HL-60/S4 treated with retinoic acid at 250 ng/mL for 4 days and 3 days (cell line): ENCODE data around the gene TRIM29.

ENCODE experiments used
- in situ Hi-C: fragments of 300-500 bp; cut with MboI; formaldehyde crosslinking; loops from 2 replicates; pipeline ENCODE4 v1.7.0; 2022; ENCODE audit warnings: low sequenced_read_pairs

The TRIM29 gene

DNA sequence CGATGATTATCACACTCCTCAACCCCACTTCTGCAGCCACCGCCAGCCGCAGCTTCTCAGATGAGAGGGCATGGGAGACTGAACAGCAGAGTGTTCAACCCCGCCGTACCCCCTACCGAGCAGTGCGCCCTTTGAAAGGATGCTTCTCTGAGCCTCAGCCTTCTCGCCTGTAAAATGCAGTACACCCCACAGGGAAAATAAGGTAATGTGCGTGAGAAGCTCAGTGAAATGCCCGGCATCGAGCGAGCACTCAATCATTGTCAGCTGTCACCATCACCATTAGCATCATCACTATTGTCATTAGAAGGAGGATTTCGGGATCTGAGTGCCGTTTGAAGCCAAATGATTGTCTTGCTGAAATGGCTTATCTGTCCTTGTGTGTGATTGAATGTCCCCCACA is 13.6 kb downstream of the TRIM29 start:
- in situ Hi-C loops = loop anchor here (25.0 kb wide), 1 partner anchor 637 kb away; no protein-coding TSS in a partner anchor

GRCh38 chr11:120123946-120124345 is 14.0 kb downstream of the TRIM29 start:
- in situ Hi-C loops = loop anchor here (25.0 kb wide), 1 partner anchor 637 kb away; no protein-coding TSS in a partner anchor

GRCh38 chr11:120122924-120123683 is 14.8 kb downstream of the TRIM29 start:
- in situ Hi-C loops = loop anchor here (25.0 kb wide), 1 partner anchor 636 kb away; no protein-coding TSS in a partner anchor

- in situ Hi-C loops = loop anchor here (25.0 kb wide), 1 partner anchor 635 kb away; no protein-coding TSS in a partner anchor
These were observed 15.9 kb downstream of the TRIM29 start for GRCh38 chr11:120121914-120122473.

GRCh38 chr11:120121336-120121735 is 16.6 kb downstream of the TRIM29 start:
- in situ Hi-C loops = loop anchor here (25.0 kb wide), 1 partner anchor 634 kb away; no protein-coding TSS in a partner anchor

DNA sequence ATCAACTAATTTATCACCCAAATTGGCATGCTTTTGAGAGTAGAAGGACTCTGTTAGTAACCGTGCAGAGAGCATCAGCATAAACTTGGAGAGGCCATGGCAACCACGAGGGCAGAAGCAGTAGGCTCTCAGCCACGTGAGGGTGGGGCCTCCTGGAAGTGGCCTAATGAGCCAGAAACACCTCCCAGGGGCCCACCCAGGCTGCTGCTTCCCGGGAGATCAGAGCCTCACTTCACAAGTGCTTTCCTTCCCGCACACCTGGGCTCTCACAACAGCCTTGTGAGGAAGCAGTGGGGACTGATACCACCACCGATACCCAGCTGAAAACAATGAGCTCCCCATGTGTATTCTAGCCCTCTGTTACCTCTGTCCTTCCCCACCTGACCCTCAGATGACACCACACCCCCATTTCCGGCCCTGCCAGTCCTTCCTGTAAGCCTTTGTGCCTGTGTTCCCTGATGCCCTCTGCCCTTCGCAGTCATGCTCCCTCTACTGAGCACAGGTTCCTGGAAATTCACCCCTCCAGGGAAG is 17.0 kb downstream of the TRIM29 start:
- in situ Hi-C loops = loop anchor here (25.0 kb wide), 1 partner anchor 634 kb away; no protein-coding TSS in a partner anchor

- in situ Hi-C loops = loop anchor here (25.0 kb wide), 1 partner anchor 632 kb away; no protein-coding TSS in a partner anchor
These were observed 18.8 kb downstream of the TRIM29 start for GRCh38 chr11:120119121-120119520.

GRCh38 chr11:120117991-120118390 is 19.9 kb downstream of the TRIM29 start:
- in situ Hi-C loops = loop anchor here (25.0 kb wide), 1 partner anchor 631 kb away; no protein-coding TSS in a partner anchor

GRCh38 chr11:120116966-120117365 is 20.9 kb downstream of the TRIM29 start:
- in situ Hi-C loops = loop anchor here (25.0 kb wide), 1 partner anchor 630 kb away; no protein-coding TSS in a partner anchor

DNA sequence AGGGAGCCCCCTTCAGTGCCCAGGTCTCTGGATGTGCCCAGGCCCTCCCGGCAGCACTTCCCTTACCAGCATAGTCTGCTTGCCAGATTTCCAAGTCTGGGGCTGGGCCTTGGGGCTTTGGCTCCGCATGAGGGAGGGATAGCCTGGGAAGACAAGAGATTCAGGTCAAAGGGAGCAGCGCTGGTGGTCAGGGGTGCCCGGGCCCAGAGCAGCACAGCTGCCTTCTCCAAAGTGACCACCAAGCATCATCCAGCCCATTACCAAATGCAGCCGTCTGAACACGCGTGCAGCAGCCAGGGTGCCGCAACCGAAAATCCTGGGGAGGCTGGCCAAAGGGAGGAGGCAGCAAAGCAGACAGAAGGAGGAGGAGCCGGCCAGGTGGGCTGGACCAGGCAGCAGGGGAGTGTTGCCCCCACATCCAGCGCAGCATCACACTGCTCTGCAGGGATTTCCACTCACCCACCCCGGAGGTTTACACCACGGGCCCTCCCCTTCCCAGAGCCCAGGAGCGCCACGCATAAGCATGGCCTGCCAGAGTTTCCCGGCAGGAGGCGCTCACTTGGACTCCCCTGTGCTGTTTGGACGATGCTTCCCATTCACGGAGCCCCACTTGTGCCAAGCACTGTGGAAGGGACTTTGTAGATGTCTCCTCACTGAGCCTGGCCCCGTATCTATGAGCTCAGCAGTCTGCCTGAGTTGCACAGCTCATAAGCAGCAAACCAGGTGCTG is 22.5 kb downstream of the TRIM29 start:
- in situ Hi-C loops = loop anchor here (25.0 kb wide), 1 partner anchor 628 kb away; no protein-coding TSS in a partner anchor

- in situ Hi-C loops = loop anchor here (25.0 kb wide), 1 partner anchor 625 kb away; no protein-coding TSS in a partner anchor
These were observed 25.6 kb downstream of the TRIM29 start for GRCh38 chr11:120112174-120112796.

DNA sequence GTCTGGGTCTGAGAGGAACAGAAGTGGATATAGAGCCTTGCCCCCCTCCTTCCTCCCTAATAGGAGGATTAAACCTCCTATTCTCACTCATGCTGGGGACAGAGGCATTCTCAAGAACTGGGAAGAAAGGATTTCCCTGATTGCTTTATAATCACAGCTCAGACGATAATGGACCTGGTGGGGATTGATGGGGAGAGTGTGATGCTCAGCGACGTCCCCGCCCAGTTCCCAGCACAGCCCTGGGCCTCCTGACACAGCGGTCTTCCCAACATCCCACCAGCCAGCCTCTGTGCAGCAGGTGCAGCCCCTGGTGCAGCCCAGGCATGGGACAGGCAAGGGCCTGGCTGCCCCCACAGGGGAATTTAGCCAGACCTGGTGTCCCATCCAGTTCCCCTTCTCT is 28.4 kb downstream of the TRIM29 start:
- in situ Hi-C loops = loop anchor here (25.0 kb wide), 1 partner anchor 622 kb away; no protein-coding TSS in a partner anchor

GRCh38 chr11:120108785-120109168 is 29.1 kb downstream of the TRIM29 start:
- in situ Hi-C loops = loop anchor here (25.0 kb wide), 1 partner anchor 621 kb away; no protein-coding TSS in a partner anchor

- in situ Hi-C loops = loop anchor here (25.0 kb wide), 1 partner anchor 621 kb away; no protein-coding TSS in a partner anchor
These were observed 29.6 kb downstream of the TRIM29 start for GRCh38 chr11:120108154-120108784.

DNA sequence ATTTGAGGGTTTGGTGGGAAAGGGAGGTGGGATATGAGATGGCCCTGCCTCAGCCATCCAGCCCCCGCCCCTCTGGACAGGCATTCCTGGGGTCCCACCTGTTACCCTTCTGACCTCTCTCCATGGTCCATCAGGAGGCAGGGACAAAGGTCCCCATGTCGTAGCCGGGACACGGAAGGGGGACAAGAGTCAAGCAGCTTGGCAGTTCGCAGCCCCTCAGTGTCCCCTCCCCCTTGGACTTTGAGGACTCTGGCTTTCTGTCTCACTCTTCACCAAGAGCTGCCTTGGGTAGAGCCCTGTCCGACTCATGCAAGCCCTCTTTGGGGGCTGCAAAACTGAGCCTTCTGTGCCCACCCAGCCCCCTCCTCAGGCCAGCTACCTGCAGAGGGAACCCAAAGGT is 30.2 kb downstream of the TRIM29 start:
- in situ Hi-C loops = loop anchor here (25.0 kb wide), 1 partner anchor 620 kb away; no protein-coding TSS in a partner anchor

DNA sequence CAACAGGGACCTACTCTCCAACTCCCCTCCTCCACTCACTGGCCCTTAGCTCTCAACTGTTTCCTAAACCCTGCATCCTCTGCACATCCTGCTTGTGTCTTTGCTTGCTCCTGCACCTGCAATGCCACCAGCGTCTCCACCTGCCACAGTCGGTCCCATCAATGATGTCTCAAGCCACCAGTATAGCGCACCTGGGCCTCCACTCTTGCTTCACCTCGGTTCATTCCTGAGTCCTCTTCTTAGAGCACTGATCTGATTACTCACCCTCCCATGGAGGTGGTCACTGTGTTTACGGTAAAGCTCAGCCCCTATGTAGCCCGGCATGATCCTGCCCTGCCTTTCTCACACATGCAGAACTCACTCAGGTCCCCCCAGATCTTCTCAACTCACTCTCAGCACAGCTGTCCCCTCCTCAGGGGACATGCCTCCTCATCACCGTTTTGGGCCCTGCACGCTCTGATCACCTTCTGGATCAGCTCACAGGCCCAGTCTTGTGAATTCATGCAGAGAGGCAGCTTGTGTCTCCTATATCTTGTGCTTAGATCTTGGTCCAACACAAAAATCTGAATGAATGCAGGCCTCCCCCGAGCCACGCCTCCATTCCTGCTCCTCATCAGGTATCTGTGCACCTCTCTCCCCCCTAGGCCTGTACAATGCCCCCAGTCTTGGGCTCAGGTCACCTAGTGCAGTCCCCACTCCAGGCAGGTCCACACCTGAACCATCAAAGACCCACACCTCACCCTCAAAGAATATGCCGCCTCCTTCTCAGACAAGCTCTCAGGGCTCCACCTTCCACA is 31.4 kb downstream of the TRIM29 start:
- in situ Hi-C loops = loop anchor here (25.0 kb wide), 1 partner anchor 619 kb away; no protein-coding TSS in a partner anchor

DNA sequence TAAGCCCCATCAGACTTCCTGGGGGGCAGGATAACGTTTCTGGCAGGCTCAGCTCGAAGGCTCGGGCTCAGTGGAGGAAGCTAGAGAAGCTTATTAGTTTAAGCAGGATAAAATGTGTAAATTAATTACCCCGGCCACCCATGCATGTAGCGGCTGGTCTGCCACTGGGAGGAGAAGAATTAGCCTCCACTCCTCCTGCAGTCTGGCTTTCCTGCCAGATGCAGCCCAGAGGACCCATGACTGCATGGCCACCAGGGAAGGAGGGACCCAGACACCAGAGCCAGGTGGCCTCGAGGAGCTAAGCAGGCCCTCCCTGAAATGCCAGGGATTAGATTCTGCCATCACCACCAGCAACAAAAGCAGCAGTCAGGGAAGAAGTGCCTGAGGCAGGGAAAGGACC is 32.3 kb downstream of the TRIM29 start:
- in situ Hi-C loops = loop anchor here (25.0 kb wide), 1 partner anchor 618 kb away; no protein-coding TSS in a partner anchor

- in situ Hi-C loops = loop anchor here (25.0 kb wide), 1 partner anchor 617 kb away; no protein-coding TSS in a partner anchor
These were observed 33.8 kb downstream of the TRIM29 start for GRCh38 chr11:120104041-120104565.
